GM18526 (cell line): Measurements from ENCODE around the gene RPTOR.

Experiments used
- POLR2A ChIP-seq: IDR thresholded peaks from 3 replicates; pipeline ENCODE4 v1.6.1; 2011; ENCODE audit not compliant: insufficient read length; ENCODE audit errors: extremely low read depth

Gene RPTOR

DNA sequence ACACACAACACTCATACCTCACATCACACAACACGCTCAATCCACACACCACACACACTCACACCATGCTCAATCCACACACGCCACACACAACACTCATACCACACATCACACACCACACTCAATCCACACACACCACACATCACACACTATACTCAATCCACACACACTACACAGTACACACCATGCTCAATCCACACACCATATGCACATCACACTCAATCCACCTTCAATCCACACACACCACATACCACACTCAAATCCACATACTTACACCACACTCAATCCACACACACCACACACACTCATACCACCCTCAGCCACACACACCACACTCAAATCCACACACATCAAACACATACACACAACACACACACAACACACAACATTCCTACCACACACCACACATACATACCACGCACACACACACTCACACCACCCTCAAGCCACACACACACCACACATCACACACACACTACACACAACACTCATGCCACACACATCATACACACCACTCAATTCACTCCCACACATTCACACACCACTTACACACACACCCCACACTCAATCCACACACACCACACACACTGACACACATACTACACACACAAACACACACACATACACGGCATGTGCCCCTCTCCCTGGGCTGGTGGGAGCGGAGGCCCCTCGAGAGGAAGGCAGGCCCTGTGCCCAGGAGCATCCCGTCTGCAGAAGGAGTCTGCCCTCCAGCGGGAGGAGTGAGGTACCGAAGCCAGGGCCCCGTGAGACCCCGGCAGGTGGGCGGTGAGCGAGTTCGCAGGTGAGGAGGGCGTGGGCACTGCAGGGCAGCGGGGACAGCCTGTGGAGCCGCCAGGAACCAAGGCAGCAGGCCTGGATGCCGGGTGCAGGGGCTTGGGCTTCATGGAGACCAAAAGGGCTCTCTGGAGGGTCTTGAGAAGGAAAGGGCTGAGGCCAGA lies 33.1 kb upstream of the RPTOR start:
- no peak for TF ChIP-seq POLR2A

DNA sequence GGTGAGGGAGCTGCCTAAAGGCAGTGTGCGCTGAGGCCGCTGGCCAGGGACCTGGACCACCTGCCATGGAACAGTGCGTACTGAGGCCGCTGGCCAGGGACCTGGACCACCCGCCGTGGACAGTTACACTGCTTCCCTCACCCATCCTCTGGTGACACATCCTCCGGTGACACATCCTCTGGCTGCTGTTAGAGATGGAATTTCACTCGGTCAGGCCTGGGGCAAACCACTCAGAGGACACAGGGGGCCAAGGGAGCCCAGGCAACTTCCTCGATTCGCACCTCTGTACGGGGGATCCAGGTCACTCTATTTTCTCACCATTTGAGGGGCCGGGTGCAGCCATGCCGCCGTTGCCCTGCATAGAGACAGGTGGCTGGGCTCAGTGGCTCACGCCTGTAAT lies 32.4 kb upstream of the RPTOR start:
- no peak for TF ChIP-seq POLR2A

DNA sequence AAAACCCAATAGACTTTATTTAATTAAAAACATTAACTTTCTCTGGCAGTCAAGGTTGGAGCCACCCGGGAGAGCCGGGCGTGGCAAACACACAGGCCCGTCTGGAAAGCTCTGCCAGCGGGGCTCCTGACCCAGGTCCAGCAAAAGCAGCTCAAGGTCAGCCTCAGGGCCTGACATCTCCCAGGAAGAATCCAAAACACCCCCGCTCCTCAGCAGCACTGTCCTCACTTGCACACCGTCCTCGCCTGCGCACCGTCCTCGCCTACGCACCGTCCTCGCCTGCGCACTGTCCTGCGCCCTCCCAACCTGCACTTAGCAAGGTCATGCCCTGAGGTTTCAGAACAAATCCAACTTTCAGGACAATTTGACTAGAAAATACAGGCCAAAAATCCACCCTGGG lies 31.4 kb upstream of the RPTOR start:
- no peak for TF ChIP-seq POLR2A

DNA sequence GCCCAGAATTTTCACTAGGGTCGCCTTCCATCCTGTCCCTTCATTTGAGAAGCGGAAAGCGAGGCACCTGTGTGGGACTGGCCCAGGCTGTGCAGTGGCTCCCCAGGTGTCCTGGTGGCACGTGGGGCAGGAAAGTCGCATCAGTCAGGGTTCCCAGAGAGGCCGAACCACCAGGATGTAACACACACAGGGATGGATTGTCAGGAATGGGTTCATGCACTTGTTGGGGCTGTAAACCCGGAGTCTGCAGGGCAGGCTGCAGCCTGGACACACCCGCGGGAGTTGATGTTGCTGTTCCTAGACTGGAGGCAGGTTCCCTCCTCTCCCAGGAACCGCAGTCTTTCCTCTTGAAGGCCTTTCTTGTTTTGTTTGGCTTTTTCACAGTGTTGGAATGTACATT lies 30.7 kb upstream of the RPTOR start:
- TF ChIP-seq POLR2A, result no peak

DNA sequence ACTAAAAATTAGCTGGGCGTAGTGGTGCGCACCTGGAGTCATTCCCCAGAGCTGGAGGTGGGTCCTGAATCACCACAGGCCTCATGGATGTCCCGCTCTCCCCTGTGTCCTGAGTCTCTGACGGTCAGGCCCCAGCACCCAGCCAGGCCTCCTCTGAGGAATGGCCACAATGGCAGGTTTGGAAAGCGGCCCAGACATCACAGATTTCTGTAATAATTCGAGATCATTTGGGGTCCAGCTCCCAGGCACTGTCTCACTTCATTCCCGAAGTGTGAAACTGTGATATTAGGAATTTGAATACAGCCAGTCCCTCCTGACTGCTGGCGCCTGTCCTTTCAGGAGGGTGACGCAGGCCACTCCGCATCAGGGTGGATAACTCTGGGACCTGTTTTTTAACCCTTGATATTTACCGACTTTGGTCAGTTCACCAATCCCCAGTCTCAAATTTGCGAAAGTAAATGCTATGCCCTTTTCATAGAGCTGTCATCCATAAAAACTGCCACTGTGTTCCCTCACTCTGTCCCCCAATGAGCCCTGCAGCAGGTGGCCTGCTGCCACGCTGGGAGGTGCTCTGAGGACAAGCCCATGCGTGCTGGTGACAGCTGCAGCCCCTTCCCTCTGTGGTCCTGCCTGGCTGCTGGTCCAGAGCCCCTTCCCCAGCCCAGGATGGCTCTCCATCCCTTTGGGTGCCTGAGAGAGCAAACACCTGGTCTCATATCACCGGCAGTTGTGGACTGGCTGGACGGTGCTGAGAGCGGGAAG lies 28.3 kb upstream of the RPTOR start:
- TF ChIP-seq POLR2A, result no peak

DNA sequence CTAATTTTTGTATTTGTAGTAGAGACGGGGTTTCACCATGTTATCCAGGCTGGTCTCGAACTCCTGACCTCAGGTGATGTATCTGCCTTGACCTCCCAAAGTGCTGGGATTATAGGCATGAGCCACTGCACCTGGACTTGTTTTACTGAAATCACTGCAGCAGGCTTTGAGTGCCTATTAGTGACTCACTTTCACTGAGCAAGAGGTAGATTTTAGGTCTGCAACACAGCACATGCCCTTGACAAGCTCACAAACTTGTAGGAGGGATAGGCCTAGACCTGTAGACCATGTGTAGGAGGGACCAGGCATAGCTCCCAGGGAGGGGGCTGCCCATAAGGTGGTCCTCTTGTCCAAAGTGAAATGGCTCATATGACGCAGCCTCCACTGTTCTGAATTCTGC lies 27.0 kb upstream of the RPTOR start:
- no peak for TF ChIP-seq POLR2A

DNA sequence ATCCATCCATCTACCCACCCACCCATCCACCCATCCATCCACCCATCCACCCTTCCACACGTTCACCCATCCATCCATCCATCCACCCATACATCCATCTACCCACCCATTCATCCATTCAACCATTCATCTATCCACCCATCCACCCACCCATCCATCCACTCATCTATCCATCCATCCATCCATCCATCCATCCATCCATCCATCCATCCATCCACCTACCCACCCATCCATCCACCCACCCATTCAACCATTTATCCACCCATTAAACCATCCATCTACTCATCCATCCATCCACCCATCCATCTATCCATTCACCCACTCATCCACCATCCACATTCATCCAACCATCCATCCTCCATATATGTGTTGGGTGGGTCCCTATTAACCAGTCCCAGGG lies 26.2 kb upstream of the RPTOR start:
- TF ChIP-seq POLR2A, result no peak

DNA sequence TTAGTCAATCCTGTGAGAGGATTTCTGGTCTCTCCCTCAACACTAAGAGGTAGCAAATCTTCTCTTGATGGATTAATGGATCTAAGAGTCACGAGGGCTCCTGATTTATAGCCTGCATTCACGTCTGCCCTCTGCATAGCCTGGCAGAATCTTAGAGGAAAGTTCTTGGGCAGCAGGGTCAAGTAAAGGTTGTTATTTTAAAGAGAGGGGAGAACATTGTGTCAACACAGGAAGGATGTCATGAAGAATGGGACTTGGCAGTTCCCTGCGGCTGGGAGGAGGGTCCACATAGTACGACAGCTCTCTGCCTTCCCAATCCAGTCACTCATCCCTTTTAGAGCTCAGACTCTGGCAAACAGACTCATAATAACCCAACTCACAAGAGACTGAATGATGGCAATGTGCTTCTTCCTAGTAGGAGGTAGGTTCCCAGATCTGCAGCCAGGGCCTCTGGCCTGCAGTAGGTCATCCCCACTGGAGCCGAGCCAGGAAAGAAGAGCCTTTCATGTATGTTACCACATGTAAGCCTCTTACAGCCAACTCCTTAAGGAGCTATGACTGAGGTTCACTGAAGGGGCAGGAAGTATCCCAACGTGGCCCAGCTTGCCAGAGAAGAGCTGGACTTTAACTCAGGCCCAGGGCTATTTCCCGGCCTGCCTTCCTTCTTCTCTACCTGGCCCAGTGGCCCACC lies 25.4 kb upstream of the RPTOR start:
- TF ChIP-seq POLR2A, result no peak

DNA sequence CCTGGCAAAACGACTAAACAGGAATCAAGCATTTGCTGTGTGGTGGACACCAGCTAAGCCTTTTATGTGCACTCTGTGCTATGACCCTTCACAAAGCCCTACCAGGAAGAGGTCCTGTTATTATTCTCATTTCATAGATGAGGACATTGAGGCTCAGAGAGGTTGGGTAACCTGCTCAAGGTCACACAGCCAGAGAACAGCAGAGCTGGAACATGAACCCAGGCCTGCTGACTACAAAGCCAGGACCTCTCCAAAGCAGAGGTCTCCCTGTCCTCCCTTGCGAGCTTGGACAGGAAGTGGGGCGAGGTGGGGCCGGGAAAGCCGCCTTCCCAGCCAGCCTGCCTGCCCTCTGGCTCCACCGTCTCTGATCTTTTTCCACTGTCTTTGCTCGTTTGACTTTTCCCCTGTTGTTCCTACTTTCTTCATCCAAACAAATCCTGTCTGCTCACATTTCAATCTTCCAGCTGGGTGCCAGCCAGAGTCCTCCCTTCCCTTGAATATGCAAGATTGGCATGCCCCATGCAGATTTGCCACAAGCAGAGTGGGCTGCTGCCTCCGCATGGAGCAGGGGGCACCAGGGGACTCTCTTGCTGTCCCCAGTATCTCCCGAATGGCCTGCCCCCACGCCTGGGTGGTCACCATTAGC lies 23.7 kb upstream of the RPTOR start:
- TF ChIP-seq POLR2A, result no peak

DNA sequence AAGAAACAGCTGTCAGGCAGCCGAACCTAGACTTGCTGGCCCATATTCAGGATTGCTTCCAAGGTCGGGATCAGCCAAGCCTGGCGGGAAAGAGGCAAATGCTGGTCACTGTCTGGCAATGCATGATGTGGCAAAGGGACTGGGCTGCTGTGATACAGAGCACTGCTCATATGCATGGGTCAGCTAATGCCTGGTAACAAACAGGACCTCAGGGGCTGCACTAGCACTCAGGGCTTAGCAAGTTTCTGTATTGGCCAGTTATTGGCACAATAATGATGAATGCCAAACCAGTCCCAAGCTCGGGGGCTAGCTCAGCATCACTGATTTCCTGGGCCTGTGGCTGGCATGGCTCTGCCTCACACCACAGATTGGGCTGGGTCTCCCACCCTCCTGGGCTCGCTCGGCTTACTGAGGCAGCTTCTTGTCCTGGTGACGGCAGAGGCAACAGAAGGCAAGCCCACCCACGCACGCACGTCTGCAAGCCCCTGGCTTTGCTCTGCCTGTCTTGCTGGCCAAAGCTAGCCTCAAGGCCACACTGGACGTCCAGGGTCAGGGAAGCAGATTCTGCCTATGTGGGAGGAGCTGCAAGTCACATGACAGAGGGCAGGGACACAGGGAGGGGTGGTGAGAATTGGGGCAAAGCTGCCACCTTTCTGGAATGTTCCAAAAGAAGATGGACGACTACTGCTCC lies 21.4 kb upstream of the RPTOR start:
- no peak for TF ChIP-seq POLR2A

DNA sequence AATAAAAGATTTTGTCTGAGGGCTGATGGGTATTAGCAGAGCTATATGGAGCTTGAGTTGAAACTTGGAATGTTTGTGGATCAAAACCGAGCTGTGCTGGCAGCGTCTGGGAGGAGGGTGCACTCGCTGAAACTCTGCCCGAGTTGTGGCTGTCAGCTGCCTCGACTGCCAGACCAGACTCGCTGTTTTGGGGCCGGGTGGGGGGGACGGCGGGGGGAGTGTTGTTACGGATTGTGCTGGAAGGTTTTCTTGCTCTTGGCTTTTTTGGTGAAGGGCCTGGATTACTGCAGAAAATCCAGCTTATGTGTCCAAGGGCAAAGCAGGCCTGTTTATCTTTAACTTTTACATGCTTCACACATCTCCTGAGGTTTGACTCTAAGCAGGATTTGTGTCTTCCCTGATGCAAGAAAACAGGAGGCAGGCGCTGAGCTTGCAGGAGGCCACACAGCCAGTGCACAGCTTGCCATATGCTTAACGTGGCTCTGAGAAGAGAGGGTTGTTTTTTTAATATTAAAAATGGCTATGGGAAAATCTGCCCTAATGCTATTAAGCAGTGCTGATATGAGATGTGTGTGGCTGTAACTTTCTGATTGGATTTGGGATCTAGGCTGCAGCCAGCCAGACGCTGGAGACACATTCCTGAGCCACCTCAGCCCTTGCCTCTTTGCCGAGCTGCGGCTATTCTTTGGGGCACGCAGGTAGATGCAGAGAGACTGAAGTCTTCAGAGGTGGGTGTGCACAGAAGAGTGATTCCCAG lies 20.5 kb upstream of the RPTOR start:
- TF ChIP-seq POLR2A, result no peak

DNA sequence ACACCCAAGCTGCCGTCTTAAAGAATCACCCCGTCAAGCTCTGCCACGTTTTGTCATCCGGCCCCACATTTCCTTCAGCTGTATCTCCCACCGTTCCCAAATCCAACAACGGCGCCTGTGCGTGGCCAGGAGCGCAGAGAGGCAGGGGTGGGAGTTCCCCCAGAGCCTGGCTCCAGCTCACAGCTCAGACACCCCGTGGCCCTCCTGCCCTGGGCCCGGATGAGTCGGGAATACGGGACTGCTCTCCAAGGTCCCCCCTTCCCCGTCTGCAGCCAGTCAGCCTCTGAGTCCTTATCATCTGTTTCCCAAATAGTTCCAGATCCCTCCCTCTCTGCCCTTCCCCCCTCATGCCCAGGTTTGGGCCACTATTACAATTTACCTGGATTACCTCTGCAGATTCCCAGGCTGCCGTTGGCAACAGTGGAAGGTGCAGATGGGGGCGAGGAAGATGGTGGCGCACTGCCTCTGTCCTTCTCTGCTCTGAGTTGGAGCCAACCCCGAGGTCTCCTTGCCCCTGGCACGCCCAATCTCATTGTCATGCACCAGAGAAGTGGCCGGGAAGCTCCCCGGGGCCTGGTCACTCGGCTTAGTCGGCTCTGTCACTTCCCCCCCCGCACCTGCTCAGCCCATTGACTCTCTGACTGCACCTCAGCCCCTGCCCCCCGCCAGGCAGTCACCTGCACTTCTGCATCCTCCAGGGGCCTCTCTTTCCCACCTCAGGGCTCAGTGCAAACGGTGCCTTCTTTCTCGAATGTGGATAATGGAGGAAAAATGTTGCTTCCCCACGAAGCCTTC lies 18.3 kb upstream of the RPTOR start:
- TF ChIP-seq POLR2A, result no peak

DNA sequence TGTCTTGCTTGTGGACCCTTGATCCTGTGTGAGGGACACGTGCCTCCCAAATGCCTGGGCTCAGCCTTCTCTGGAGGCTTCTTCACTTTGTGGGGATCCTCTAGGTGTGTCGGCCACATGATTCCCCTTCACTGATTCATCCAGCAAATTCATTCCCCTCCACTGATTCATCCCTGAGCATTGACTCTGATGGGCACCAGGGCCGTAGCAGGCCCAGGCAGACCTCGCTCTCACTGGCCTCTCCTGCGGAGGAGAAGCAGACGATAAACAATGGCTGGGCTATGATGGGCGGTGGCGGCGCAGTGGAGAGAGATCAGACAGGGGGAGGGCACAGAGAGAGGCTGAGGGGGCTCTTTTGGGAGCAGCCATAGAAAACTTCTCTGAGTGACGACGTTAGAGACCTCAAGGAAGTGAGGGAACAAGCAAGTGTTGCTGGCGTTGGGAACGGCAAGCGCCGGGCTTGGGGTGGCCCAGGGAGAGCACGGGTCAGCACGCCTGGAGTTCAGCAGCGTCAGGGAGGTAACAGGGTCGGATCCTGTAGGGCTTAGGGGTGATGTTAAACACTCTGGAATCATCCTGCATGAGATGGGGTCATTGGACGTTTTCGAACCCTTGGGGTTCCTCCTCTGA lies 17.5 kb upstream of the RPTOR start:
- no peak for TF ChIP-seq POLR2A
